ENCODE measurements around the gene SARDH.

The SARDH gene

GRCh38 chr9:133737774-133738639, at the start of gene SARDH:
Gene SARDH (minus strand): TSS chr9:133738352. CDS start chr9:133734173, 4,179 bp downstream.
- no peak for DNase-seq

GRCh38 chr9:133787754-133788025, 49.5 kb upstream of the SARDH start:
- DNase-seq: no peak

- DNase-seq: no peak
These were observed 49.0 kb upstream of the SARDH start for GRCh38 chr9:133786907-133787753.

GRCh38 chr9:133786371-133786753, 48.2 kb upstream of the SARDH start:
- DNase-seq: no peak

- no peak for DNase-seq
These were observed 47.7 kb upstream of the SARDH start for GRCh38 chr9:133785753-133786370.

- no peak for DNase-seq
These were observed 46.8 kb upstream of the SARDH start for GRCh38 chr9:133784731-133785561.

GRCh38 chr9:133783331-133783731, 45.2 kb upstream of the SARDH start:
- DNase-seq: no peak

- no peak for DNase-seq
These were observed 44.3 kb upstream of the SARDH start for GRCh38 chr9:133782157-133783130.

GRCh38 chr9:133781828-133782135, 43.6 kb upstream of the SARDH start:
- no peak for DNase-seq

GRCh38 chr9:133780962-133781827, 43.0 kb upstream of the SARDH start:
- DNase-seq: no peak

GRCh38 chr9:133780404-133780945, 42.3 kb upstream of the SARDH start:
- DNase-seq: no peak

- no peak for DNase-seq
These were observed 41.6 kb upstream of the SARDH start for GRCh38 chr9:133779516-133780403.

GRCh38 chr9:133779081-133779480, 40.9 kb upstream of the SARDH start:
- DNase-seq: no peak

GRCh38 chr9:133778336-133779013, 40.3 kb upstream of the SARDH start:
- DNase-seq: no peak

- DNase-seq: no peak
These were observed 39.7 kb upstream of the SARDH start for GRCh38 chr9:133777871-133778270.

GRCh38 chr9:133777068-133777791, 39.1 kb upstream of the SARDH start:
- no peak for DNase-seq

GRCh38 chr9:133775951-133776905, 38.1 kb upstream of the SARDH start:
- DNase-seq: no peak
